GM18861 (cell line): Measurements from ENCODE around the gene ACKR1.

Source experiments
- ATAC-seq: cut with Tn5 transposase; IDR thresholded peaks from one replicate; pipeline ENCODE4 v1.9.1; 2021; ENCODE audit not compliant: unreplicated experiment

The ACKR1 gene

GRCh38 chr1:159204161-159205141 lies at the start of gene ACKR1:
ACKR1 (plus strand) TSS chr1:159204875; CDS start chr1:159204960, 85 bp downstream.
- ATAC-seq: no peak

GRCh38 chr1:159161001-159161718 lies 43.5 kb upstream of the ACKR1 start:
- ATAC-seq: peak; percentile 86

GRCh38 chr1:159161719-159162026 lies 43.0 kb upstream of the ACKR1 start:
- ATAC-seq: no peak

GRCh38 chr1:159162516-159163265 lies 42.0 kb upstream of the ACKR1 start:
- no peak for ATAC-seq

GRCh38 chr1:159163614-159164228 lies 41.0 kb upstream of the ACKR1 start:
- no peak for ATAC-seq

- ATAC-seq: no peak
Observed at GRCh38 chr1:159168043-159168442, 36.6 kb upstream of the ACKR1 start.

- ATAC-seq: no peak
Observed at GRCh38 chr1:159170639-159171038, 34.0 kb upstream of the ACKR1 start.

- no peak for ATAC-seq
Observed at GRCh38 chr1:159171254-159171687, 33.4 kb upstream of the ACKR1 start, which contains the start of gene CADM3. CADM3 (plus strand) TSS chr1:159171615; CDS start chr1:159171766, 151 bp downstream.

- ATAC-seq: no peak
Observed at GRCh38 chr1:159171688-159172501, 32.8 kb upstream of the ACKR1 start.

GRCh38 chr1:159172614-159173291 lies 31.9 kb upstream of the ACKR1 start:
- ATAC-seq: no peak

- ATAC-seq: no peak
Observed at GRCh38 chr1:159173320-159173719, 31.4 kb upstream of the ACKR1 start.

- no peak for ATAC-seq
Observed at GRCh38 chr1:159175571-159175970, 29.1 kb upstream of the ACKR1 start.

GRCh38 chr1:159177272-159177907 lies 27.3 kb upstream of the ACKR1 start:
- no peak for ATAC-seq

- ATAC-seq: no peak
Observed at GRCh38 chr1:159179906-159180305, 24.8 kb upstream of the ACKR1 start.

- ATAC-seq: no peak
Observed at GRCh38 chr1:159180516-159180915, 24.2 kb upstream of the ACKR1 start.

GRCh38 chr1:159181328-159182024 lies 23.2 kb upstream of the ACKR1 start:
- no peak for ATAC-seq

- ATAC-seq: no peak
Observed at GRCh38 chr1:159184201-159184600, 20.5 kb upstream of the ACKR1 start.

GRCh38 chr1:159185121-159185520 lies 19.6 kb upstream of the ACKR1 start:
- ATAC-seq: no peak
